Hepatocyte (in vitro differentiated cells): ENCODE results near the gene METRN. TPM values are rescaled to one million over a fixed set of nuclear protein-coding genes. Genes with fewer than 3 reads are reported as not detected.
"Not testable (repeated sequence)": the region's sequence is repeated elsewhere in the genome, so short reads cannot be mapped to it uniquely, and the experiment has no call there.

Experiments used
- DNase-seq: peaks from one replicate; pipeline ENCODE4 v3.0.0-alpha.2; 2016; ENCODE audit warnings: low spot score
- H2AFZ ChIP-seq: fragments of 200-600 bp; sonication (generic); 2 replicates; pipeline ENCODE4 v1.6.0; 2016; ENCODE audit warnings: antibody characterized with exemption, mild to moderate bottlenecking
- H3K27ac ChIP-seq: fragments of 200-600 bp; sonication (generic); 2 replicates; pipeline ENCODE4 v1.5.1; 2016; ENCODE audit warnings: mild to moderate bottlenecking
- H3K27me3 ChIP-seq: fragments of 200-600 bp; sonication (generic); 2 replicates; pipeline ENCODE4 v1.6.1; 2016
- H3K36me3 ChIP-seq: fragments of 200-600 bp; sonication (generic); replicated peaks from 2 replicates; pipeline ENCODE4 v1.5.1; 2016; ENCODE audit warnings: low read depth; ENCODE audit not compliant: insufficient read depth
- H3K4me1 ChIP-seq: fragments of 200-600 bp; sonication (generic); 2 replicates; pipeline ENCODE4 v1.5.1; 2016; ENCODE audit warnings: mild to moderate bottlenecking, moderate library complexity; ENCODE audit not compliant: insufficient read depth
- H3K4me2 ChIP-seq: fragments of 200-600 bp; sonication (generic); 2 replicates; pipeline ENCODE4 v1.6.0; 2016
- H3K4me3 ChIP-seq: fragments of 200-600 bp; sonication (generic); 2 replicates; pipeline ENCODE4 v1.5.1; 2016; ENCODE audit warnings: mild to moderate bottlenecking
- H3K79me2 ChIP-seq: fragments of 200-600 bp; sonication (generic); 2 replicates; pipeline ENCODE4 v1.6.0; 2017; ENCODE audit warnings: mild to moderate bottlenecking
- H3K9me2 ChIP-seq: fragments of 200-600 bp; sonication (generic); replicated peaks from 2 replicates; pipeline ENCODE4 v1.6.0; 2017; ENCODE audit warnings: mild to moderate bottlenecking; ENCODE audit not compliant: insufficient read depth
- H3K9me3 ChIP-seq: fragments of 200-600 bp; sonication (generic); 2 replicates; pipeline ENCODE4 v1.5.1; 2016; ENCODE audit warnings: low read depth, mild to moderate bottlenecking
- H4K20me1 ChIP-seq: fragments of 200-600 bp; sonication (generic); 2 replicates; pipeline ENCODE4 v1.6.0; 2016; ENCODE audit warnings: mild to moderate bottlenecking; ENCODE audit not compliant: insufficient read depth, poor library complexity, severe bottlenecking
- CTCF ChIP-seq: fragments of 200-600 bp; sonication (generic); IDR thresholded peaks from 2 replicates; pipeline ENCODE4 v1.5.1; 2016; ENCODE audit warnings: antibody characterized with exemption, mild to moderate bottlenecking; ENCODE audit not compliant: poor library complexity
- EZH2 ChIP-seq: fragments of 200-600 bp; sonication (generic); IDR thresholded peaks from 2 replicates; pipeline ENCODE4 v1.6.1; 2016; ENCODE audit warnings: antibody characterized with exemption, mild to moderate bottlenecking, borderline replicate concordance
- EZH2phosphoT487 ChIP-seq: fragments of 200-600 bp; sonication (generic); IDR thresholded peaks from one replicate; pipeline ENCODE4 v1.6.1; 2018; ENCODE audit warnings: antibody characterized with exemption, mild to moderate bottlenecking, low read depth, moderate library complexity; ENCODE audit not compliant: unreplicated experiment, severe bottlenecking
- WGBS: methylation state at CpG from one replicate; pipeline ENCODE4 v1.1.6; 2016; ENCODE audit warnings: low lambda C conversion rate; ENCODE audit errors: missing lambda C conversion rate; 5-methylcytosine and 5-hydroxymethylcytosine counted together
- polyA plus RNA-seq: library from polyadenylated mRNA; unstranded; fragments of >200 nt; fragmentation: Nextera tagmentation; extraction: Ambion mirVana; gene quantifications from 2 replicates; pipeline ENCODE4 v1.2.1, GENCODE V29; 2016
- total RNA-seq: library from RNA; depleted of rRNA; stranded (reverse); fragments of >200 nt; gene quantifications from 2 replicates; pipeline ENCODE4 v1.2.3, GENCODE V29; 2014

Gene METRN
- total and polyA plus RNA-seq, 2 experiments from 2014 or later, result 22.7 to 68.1 TPM

DNA sequence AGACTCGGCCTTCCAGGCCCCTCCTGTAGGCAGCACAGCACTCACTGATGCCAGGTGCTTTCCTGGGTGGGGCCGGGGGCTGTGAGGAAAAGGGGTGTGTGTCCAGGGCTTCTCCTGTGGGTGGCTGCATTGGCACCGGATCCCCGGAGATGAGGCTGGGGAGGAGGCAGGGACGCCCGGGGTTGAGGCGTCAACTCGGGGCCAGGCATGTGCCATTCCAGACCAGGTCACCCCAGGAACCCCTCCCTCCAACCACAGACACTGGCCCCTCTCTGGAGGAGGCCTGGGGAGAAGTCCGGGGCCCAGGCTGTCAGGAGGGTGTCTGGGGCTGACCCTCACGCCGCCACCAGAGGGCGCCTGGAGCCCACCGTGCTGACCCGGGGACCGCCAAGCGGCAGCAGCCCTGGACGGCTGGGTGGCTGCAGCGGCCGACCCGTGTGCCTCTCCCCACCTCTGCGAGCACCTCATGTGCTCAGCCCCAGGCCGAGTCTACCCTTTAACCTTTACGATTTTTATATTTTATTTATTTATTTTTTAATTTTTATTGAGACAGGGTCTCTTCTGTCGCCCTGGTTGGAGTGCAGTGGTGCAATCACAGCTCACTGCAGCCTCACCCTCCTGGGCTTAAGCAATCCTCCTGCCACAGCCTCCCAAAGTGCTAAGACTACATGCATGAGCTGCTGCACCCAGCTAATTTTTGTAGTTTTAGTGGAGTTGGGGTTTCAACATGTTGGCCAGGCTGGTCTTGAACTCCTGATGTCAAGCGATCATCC is 3.2 kb upstream of the METRN start:
- Histone ChIP-seq H3K4me3 (no peak overlapping the region), H3K9me3 (no peaks in the 10 kb centered on the region), H4K20me1 (no peaks in the 10 kb centered on the region), H2AFZ (no peak overlapping the region), H3K79me2 (no peaks in the 10 kb centered on the region), H3K4me2 (no peak overlapping the region), H3K27ac (no peak overlapping the region), H3K9me2 (no peaks in the 10 kb centered on the region), H3K27me3 (peaks cover 52% of the 10 kb centered on the region), H3K36me3 (no peaks in the 10 kb centered on the region), H3K4me1 (peaks cover 11% of the 10 kb centered on the region)
- TF ChIP-seq EZH2phosphoT487 (no peak), CTCF (peak; percentile 85)
- 19% methylated on average over 20 of the region's 25 CpGs for WGBS
- DNase-seq, result peak; percentile 85

- not testable (repeated sequence) for H3K79me2 ChIP-seq, H4K20me1 ChIP-seq, H3K9me2 ChIP-seq, H3K4me2 ChIP-seq, H3K4me3 ChIP-seq, H3K36me3 ChIP-seq, H3K9me3 ChIP-seq, H2AFZ ChIP-seq, H3K27ac ChIP-seq
- Histone ChIP-seq H3K4me1 (peaks cover 11% of the 10 kb centered on the region), H3K27me3 (peaks cover 47% of the 10 kb centered on the region)
- TF ChIP-seq CTCF, result peak; percentile 41
- DNase-seq, result peak; percentile 67
- 46% methylated on average over 13 of the region's 13 CpGs for WGBS
Measured at GRCh38 chr16:712740-713250, 2.1 kb upstream of the METRN start.

DNA sequence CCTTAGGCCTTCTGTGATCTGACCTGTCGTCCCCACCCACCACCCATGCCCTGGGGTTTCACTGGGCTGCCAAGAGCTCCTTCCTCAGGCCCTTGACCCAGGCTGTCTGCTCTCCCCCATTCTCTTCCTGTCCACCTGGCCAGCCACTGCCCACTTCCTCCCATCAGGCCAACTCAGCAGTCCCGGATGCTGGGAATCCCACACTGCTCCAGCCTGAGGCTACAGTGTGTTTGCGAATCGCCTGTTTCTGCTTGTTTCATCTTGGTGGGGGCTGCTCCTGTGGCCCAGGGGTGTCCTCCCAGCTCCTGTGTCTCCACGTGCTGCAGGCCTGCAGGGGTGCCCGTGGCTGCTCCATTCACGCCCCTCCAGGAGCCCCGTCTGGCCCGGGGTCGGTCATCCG is 839 bp upstream of the METRN start:
- no peaks in the 10 kb centered on the region for H3K36me3 ChIP-seq
- H4K20me1 ChIP-seq, result no peaks in the 10 kb centered on the region
- 87% methylated on average over 11 of the region's 11 CpGs for WGBS
- H3K4me1 ChIP-seq, result peaks cover 11% of the 10 kb centered on the region
- DNase-seq, result no peak
- no peaks in the 10 kb centered on the region for H3K9me3 ChIP-seq
- peaks cover 37% of the 10 kb centered on the region for H3K27me3 ChIP-seq
- no peaks in the 10 kb centered on the region for H3K79me2 ChIP-seq
- no peak overlapping the region for H3K4me3 ChIP-seq
- H2AFZ ChIP-seq, result no peak overlapping the region
- no peak overlapping the region for H3K4me2 ChIP-seq
- TF ChIP-seq CTCF, result no peak
- TF ChIP-seq EZH2, result no peak
- no peak for TF ChIP-seq EZH2phosphoT487
- H3K9me2 ChIP-seq, result no peaks in the 10 kb centered on the region
- H3K27ac ChIP-seq, result no peak overlapping the region
